COLO668 (cell line): ENCODE measurements around the gene PURB.
"Not testable (repeated sequence)": the region's sequence is repeated elsewhere in the genome, so short reads cannot be mapped to it uniquely, and the experiment has no call there.

Experiments
- DNase-seq: peaks from one replicate; lab custom pipeline; 2025; ENCODE audit not compliant: unreplicated experiment; lab: John Stamatoyannopoulos, UW

The PURB gene

DNA sequence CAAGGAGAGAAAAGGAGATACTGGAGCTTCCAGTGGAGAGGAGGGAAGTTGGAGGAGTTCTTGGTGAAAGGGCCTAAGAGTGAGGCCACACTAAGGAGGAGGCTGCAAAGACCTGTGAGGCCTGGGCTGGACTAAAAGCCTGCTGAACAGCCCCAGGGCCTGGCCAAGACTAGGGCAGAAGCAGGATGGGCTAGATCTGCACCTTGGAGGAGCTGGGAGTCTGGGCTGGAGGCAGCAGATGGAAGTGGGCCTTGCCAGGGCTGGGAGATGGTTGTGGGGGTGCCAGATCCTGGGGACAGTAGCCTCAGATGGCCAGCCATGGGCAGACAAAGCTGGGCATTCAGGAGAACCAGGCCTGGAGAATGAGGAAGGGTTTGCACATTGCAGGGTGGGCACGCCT, 6.5 kb upstream of the PURB start:
- DNase-seq = no peak

DNA sequence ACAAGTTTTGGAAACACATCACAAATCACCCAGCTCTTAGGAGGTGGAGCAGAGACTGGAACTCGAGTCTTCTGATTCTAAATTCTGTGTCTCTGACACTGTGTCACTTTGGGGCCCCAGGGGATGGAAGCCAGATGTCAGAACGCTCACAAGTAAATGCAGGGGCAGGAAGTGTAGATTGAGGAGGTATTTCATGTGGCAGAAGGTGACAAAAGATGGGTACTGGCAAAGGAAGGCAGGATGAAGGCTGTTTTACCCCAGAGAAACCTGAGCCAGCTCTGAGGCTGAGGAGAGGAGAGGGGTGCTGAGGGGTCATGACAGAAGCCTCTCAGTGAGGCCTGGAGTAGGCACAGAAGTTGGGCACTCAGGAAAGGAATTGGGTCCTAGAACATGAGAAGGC, 6.0 kb upstream of the PURB start:
- DNase-seq = no peak

DNA sequence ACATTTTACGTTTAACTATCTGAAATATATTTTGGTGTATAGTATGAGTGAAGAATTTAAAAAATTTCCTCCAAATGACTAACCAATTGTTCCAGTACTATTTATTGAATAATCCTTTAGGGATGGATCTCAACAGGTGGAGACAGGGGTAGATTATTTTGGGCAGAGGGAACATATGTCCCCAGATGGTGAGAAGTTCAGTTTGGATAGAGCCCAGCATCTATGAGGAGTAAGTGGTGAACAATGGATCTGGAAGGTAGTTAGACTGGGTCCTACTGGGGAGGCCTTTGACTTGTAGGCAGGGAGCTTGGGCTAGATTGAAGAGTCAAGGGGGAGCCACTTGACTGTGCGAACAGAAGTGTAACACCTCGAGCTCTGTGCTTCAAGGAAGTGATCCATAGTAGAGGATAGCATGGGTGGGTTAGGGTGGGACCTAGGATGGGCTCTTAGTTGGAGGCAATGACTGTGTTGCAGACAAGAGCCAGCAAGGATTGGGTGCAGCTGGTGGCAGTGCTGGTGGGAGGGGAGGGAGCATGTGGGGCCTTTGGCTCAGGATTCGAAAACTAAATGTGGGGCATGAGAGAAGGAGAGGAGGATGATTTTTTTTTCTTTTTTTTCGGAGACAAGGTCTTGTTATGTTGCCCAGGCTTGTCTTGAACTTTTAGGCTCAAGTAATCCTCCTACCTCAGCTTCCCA, 3.9 kb upstream of the PURB start:
- no peak for DNase-seq

DNA sequence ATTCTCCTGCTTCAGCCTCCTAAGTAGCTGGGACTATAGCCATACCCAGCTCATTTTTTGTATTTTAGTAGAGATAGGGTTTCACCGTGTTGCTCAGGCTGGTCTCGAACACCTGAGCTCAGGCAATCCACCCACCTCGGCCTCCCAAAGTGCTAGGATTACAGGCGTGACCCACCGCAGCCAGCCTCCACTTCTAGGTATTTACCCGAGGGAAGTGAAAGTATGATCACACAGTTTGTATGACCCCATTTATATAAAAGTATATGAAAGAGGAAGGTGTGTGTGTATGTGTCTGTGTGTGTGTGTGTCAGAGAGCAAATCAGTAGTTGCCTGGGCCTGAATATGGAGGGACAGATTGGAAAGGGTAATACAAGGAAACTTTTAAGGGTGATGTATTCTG, 2.0 kb upstream of the PURB start:
- no peak for DNase-seq

DNA sequence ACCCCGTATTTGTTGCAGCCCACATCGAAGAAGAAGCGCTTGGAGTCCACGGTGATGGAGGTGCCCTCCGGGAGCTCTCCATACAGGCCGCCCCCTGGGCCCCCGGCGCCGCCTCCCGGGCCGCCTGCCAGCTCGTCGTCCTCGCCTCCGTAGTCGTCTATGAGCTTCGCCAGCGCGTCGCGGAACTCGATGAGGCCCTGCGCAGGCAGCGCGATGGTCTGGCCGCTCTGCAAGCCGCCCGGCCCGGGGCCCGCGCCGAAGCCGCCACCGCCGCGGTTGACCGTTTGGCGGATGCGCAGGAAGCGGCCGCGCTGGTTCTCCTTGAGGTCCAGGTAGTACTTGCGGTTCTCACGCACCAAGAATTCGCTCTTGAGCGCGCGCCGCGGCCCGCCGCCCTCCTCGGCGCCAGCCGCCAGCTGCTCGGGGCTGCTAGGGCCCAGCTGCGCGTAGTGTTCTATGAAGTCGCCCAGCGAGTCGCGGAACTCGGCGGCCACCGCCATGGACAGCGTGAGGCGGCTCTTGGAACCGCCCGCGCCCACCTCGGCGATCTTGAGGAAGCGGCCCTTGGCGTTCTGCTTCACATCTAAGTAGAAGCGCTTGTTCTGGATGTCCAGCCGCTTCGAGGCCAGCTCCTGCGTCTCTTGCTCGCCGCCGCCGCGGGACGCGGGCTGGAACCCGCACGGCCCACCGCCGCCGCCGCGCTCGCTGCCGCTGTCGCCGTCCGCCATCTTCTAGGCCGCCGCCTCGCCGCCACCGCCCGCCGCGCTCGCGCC, 523 bp downstream of the PURB start:
- DNase-seq = peak; percentile 86

DNA sequence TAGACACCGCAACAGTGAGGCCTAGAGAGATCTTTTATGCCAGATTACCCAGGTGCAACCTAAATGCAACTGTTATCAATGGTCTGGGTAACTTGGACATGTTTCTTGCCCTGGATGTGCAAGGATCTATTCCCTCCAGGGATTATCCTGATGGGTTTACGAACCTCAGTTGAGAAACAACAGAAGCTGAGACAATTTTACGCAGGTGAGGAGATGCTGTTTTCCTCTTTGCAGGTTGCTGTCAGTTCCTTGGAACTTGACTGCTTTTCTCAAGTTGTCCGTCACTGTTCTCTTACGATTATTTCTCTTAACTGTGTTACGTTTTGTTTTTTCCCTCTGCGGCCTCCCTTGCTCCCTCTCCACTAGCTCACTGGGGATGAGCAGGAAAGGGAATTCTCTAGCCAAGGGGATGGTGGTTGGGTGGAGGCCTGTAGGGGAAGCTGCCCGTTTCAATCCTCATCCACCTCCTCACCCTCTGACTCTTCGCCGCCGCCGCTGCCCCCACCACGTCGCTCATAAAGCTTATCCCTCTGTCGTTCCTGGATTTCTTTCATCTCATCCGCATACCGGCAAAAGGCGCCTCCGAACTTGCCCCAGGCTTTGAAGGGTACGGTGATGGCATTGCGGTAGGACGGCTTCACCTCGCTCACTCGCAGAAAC, 1.2 kb downstream of the PURB start:
- no peak for DNase-seq

DNA sequence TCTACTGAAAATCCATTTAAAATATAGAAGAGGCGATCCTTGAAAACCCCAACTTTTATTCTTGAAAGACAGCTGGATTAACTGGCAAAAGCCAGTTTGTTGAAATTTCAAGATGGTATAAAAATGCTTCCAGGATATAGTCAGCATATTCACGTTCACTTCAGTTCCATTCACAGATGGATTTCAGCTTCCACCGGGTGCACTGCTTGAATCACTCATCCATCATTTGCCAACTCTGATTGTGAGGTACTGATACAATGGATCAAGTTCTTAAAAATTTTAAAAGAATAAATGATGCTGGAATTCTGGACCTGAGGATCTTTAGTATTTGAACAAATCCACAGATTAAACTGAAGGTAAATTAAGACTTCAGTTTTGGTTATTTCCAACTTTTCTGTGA, 2.4 kb downstream of the PURB start:
- DNase-seq = no peak

DNA sequence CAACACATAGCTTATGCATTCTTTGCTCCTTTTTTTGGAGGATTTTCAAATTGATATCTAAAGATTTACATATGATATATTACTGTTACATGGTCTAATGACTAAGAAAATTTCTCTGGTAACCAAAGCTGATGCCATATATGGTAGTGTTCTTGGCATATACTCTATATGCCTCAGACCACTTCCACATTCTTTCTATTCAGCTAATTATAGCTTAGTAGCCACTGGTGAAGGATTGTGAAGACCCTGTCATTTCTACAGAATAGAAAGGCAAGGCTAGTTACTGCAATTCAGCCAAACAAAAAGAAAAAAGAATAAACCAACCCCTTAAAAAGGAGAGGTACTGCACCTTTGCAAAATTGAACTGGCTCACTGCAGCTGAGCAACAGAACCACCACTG, 3.7 kb downstream of the PURB start:
- DNase-seq = no peak

DNA sequence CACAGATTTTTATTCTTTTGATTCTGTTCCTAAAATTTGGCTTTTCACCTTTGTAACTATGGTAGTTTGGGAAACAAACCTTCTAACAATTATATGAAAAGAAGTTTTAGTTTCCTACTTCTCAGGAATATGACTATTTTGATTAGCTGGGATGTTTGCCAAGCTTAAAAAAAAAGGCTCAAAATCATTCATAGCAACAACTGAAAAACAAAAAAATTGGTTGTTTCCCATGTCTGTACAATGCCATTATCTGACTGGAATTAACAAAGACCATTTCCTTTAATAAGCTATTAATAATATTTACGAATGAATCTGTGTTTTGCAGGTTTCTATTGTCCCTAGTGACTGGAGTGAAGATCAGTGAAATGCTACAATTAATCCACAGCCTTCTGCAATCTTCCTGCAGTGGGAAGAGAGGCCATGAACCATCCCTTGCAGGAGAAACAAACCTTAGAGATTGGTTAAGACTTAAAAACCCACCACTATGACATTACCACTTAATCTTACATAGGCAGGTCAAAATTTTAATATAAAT, 4.2 kb downstream of the PURB start:
- DNase-seq = no peak

DNA sequence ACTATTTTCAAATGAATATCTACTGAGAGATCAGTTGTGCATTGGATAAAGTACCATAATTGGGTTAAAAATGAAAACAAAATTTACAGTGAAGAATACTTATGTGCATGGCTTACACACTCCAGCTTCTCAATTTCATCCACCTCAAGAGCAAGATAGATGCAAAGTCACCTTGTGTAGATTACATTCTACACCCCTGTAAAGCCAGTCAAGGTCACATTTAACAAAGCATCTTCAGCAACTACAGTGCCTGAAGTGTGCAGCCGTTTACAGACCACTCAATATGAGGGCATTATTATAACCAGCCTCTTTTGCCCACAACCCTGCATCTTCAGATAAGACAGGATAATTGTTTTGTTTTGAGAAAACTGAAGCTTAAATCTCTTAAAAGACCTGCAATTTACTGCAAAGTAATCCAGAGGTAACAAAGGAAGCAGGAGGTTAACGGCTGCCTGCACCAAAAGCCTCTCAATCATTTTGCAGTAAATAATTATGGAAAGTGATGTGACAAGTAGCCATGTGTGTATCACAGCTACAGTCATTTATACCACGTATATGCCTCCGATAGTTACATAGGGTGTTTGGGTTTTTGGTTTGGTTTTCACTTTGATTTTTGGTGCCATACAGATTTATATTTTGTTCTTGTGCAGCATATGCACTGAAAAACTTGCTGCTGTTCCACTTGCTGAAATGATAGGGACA, 4.9 kb downstream of the PURB start:
- DNase-seq = no peak

DNA sequence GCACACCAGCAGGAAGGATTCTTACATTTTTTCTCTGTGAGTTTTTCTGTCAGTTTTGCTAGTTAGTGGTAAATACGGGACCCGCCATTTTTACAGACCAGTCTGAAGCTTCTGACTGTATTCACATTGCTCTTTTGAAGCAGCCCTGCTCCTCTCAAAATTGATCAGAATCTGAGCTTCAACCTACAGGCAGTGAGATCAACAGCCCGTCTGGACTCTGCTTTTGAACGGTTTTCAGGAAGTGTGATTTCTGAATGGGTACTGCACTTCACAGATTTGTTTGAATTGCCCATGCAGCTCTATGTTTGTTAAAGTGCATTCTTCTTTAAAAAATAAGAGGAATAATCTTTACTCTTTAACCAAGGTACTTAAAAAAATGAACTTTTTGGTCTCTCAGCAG, 8.9 kb downstream of the PURB start:
- no peak for DNase-seq

DNA sequence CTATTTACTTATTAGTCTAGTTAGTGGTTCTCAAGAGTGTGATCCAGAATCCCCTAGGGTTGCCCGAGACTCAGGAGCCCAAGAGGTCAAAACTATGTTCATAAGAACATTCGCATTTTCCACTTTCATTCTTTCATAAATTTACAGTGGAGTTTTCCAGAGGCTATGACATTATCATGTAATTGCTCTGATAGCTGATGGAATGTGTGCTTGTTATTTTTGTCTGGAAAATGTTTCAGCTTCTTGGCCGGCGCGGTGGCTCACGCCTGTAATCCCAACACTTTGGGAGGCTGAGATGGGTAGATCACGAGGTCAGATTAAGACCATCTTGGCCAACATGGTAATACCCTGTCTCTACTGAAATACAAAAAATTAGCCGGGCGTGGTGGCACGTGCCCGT, 10.1 kb downstream of the PURB start:
- DNase-seq = no peak

DNA sequence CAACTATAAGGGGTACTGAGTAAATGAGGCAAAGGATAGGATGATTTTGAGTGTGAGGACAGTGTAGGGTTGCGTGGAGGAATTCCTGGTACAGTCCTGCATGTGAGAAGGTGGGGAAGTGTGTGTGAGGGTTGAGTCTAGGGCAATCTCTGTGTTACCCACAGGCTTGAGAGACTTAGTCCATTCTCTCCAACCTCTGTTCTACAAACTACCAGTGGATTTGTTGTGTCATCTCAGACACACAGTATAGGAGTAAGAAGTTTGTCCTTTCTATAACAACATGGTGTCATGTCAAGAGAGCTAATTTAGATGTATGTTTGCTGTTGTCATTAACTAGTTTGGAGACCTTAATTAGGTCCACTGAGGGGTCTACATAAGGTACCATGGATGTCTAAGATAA, 12.5 kb downstream of the PURB start:
- DNase-seq = no peak

DNA sequence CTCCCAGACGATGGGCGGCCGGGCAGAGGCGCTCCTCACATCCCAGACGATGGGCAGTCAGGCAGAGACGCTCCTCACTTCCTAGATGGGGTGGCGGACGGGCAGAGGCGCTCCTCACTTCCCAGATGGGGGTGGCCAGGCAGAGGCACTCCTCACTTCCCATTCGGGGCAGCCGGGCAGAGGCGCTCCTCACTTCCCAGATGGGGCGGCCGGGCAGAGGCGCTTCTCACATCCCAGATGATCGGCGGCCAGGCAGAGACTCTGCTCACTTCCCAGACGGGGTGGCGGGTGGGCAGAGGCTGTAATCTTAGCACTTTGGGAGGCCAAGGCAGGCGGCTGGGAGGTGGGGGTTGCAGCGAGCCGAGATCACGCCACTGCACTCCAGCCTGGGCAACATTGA, 13.4 kb downstream of the PURB start:
- not testable (repeated sequence) for DNase-seq

DNA sequence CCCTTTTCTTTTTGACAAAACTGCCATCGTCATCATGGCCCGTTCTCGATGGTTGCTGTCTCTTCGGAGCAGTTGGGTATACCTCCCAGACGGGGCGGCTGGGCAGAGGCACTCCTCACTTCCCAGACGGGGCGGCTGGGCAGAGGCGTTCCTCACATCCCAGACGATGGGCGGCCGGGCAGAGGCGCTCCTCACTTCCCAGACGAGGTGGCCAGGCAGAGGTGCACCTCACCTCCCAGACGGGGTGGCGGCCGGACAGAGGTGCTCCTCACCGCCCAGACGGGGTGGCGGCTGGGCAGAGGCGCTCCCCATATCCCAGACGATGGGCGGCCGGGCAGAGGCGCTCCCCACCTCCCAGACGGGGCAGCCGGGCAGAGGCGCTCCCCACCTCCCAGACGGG, 14.6 kb downstream of the PURB start:
- DNase-seq = not testable (repeated sequence)

DNA sequence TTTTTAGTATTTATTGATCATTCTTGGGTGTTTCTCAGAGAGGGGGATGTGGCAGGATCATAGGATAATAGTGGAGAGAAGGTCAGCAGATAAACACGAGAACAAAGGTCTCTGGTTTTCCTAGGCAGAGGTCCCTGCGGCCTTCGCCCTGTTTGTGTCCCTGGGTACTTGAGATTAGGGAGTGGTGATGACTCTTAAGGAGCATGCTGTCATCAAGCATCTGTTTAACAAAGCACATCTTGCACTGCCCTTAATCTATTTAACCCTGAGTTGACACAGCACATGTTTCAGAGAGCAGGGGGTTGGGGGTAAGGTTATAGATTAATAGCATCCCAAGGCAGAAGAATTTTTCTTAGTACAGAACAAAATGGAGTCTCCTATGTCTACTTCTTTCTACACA, 15.0 kb downstream of the PURB start:
- not testable (repeated sequence) for DNase-seq

DNA sequence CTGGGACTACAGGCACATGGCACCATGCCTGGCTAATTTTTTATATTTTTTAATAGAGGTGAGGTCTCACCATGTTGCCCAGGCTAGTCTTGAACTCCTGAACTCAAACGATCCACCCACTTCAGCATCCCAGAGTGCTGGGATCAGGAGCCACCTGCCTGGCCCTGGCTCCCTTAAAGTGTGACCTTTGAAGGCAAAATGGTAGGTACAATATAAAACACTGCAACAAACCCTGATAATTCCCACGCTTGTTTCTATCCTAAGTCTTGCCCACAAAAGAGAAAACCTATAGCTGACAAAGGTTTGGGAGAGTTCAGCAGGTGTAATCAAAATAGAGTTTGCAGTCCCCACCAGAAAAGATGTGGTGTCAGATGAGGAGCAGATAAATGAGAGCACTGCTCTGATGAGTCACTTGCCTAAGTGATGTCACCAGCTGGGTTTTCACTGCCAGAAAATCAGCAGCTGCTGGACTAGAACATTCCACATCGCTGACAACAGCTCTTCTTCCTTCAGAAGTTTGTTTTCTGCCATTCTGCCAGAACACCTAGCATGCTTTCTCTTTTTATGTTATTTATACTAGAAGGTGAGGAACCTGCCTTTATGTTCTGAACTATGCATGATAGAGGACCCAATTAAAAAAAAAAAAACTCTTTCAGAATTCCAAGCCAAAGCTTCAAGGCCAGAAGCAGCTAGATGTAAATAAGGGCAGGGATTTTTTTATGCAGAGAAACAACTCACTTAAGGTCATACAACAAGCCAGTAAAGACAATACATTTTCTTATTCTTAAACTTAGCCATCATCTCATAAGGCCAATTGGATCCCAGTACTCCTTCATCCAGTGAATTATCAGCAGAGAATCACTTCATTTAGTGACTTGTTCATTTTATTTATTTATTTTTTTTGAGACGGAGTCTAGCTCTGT, 18.0 kb downstream of the PURB start:
- peak; percentile 48 for DNase-seq

DNA sequence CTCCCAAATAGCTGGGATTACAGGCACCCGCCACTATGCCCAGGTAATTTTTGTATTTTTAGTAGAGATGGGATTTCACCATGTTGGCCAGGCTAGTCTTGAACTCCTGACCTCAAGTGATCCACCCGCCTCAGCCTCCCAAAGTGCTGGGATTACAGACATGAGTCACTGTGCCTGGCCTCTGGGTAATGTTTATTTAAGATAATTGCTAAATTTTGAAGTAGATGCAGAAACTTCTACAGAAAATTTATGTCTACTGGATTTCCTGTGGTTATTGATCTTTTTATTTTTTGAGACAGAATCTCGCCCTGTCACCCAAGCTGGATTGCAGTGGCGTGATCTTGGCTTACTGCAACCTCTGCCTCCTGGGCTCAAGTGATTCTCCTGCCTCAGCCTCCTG, 23.4 kb downstream of the PURB start:
- not testable (repeated sequence) for DNase-seq

DNA sequence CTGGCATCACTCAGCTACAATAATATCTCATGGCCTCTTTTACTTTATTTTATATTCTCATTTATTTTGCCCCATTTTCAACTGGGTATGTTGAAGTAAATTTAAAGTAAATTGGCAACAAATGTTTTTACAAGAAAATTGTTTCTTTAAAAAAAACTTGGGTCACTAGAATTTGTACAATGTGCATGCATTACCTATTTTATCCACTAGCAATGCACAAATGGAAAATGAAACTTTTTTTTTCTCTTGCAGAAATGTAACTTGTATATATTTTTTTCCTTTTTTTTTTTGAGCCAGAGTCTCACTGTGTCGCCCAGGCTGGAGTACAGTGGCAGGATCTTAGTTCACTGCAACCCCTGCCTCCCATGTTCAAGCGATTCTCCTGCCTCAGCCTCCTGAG, 27.2 kb downstream of the PURB start:
- no peak for DNase-seq

DNA sequence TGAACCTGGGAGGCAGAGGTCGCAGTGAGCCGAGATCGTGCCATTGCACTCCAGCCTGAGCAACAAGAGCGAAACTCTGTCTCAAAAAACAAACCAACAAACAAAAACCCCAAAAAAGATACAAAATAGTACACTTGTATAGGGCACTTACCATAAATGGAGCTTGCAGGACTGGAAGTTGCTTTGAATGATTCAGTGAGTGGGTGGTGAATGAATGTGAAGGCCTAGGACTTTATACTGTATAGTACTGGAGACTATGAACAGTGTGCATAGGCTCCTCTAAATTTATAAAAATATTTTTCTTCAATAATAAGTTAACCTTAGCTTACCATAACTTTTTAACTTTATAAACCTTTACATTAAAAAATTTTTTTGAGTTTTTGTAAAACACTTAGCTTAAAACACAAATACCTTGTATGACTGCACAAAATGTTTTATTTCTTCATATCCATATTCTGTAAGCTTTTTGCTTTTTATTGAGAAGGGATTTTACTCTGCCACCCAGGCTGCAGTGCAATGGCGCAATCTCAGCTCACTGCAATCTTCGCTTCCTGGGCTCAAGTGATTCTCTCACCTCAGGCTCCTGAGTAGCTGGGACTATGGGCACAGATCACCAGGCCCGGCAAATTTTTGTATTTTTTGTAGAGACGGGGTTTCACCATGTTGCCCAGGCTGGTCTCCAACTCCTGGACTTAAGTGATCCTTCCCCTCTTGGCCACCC, 30.5 kb downstream of the PURB start:
- no peak for DNase-seq
